Measurements from ENCODE around the gene XYLB.

XYLB gene

GRCh38 chr3:38365469-38366062 lies 19.0 kb downstream of the XYLB start:
- DNase-seq, result no peak

- no peak for DNase-seq
Measured at GRCh38 chr3:38366082-38366481, 19.5 kb downstream of the XYLB start.

- no peak for DNase-seq
Measured at GRCh38 chr3:38367779-38368178, 21.2 kb downstream of the XYLB start.

- DNase-seq, result no peak
Measured at GRCh38 chr3:38368238-38368637, 21.7 kb downstream of the XYLB start.

DNA sequence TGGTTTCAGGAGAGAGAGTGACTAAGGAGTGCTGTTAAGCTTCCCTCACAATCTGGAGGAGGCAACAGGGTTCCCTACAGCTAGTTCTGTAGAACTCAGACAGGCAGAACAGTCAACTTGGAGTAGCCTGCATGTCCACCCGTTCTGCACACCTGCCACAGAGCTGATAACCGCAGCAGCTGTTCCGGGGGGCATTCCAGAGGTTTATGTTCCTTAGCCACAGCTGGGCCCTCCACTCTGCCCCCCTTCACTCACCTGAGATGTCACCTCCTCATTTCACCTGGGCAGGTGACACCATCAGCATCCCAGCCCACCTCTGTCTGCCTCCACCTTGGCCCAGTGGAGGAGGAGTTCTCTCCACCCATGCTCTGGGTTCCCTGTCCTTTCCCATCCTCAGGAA lies 22.6 kb downstream of the XYLB start:
- no peak for DNase-seq

- DNase-seq, result no peak
Measured at GRCh38 chr3:38370149-38370548, 23.6 kb downstream of the XYLB start.

GRCh38 chr3:38370861-38371260 lies 24.3 kb downstream of the XYLB start:
- no peak for DNase-seq

GRCh38 chr3:38371541-38372213 lies 25.1 kb downstream of the XYLB start:
- no peak for DNase-seq

DNA sequence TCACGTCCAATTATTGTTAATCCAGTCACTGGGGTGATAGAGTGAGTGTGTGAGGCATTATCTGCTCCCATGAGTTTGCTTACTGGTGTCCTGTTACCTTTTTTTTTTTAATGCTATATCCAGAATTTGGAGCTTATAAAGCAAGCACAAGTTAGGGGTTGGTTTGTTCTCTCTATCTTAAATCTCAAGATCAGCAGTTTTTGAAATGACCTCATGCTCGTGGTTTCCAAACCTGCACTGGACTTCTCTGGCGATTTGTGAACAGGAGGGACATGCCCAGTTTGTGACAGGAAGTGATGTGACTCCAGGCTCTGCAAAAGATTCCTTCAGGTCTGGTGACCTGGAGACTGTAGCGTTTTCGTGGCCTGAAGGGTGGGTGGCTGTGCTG lies 25.6 kb downstream of the XYLB start:
- no peak for DNase-seq

DNA sequence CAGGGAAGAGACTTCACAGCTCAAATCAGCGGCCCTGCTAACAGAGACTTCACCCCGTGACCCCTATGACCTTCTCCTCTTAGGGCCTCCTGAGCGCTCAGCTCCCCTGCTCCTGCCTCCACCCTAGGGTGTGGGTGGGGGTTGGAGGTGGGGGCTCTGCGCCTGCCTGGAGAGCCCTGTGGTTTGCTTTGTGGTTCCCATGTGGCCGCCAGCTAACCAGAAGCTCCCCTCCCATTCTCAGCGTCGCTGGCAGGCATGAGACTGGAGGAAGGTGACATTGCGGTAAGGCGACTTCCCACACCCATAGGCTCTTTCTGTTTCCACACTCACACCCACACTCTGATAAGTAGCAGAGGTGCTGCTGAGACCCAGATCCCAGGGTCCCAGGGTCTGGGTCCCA lies 27.6 kb downstream of the XYLB start:
- DNase-seq, result peak; percentile 61

GRCh38 chr3:38375072-38375471 lies 28.5 kb downstream of the XYLB start:
- DNase-seq, result no peak

DNA sequence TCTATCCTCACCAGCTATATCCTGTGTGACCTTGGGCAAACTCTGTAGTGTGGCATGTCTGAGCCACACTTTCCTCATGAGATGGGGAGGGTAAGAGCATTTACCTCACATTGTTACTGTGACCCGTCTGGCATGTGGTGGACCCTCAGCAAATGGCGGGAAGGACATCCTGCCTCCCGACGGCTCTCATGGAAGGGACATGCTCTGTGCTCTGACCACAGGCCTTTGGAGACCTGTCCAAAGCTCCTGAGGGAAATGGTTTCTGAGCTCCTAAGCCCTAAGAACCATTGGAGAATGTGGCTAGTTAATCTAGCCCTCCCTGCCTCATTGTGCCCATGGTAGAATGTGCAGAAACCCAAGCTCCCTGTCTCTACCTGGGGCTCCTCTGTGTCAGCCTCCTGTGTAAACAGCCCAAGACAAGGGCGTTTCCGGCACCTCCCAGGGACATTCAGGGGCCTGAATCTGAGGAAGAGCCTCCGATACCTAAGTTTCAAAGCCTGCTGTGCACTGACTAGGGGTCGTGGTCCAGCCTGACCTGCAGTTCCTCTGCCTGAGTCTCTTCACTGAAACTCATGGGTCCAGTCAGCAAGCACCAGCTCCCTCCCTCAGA lies 29.0 kb downstream of the XYLB start:
- DNase-seq, result no peak

- no peak for DNase-seq
Measured at GRCh38 chr3:38376098-38376816, 29.7 kb downstream of the XYLB start.

DNA sequence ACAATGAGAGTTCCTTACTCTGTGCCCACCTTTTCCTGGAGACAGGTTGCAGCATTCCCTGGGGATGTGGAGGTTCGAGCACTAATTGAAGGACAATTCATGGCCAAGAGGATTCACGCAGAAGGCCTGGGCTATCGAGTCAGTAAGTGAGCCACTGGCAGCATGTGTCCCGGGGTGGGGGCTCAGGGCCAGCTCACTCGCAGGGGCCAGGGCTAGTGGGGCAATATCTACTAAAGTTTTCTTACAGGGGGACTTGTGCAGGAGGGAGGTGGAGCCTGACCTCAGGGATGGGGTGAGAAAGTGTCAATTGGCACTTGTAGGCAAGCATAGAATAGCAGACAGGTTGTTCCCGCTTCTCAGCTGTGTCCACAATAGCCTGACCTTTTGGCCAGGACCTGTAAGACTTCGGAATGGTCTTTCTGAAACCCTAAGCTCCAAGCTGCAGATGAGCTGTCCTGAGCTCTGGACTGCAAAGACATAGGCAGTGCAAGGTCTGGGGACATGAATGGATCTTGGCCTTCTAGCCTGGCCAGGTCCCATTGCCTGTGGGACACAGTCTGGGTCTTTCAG lies 32.7 kb downstream of the XYLB start:
- no peak for DNase-seq

- DNase-seq, result no peak
Measured at GRCh38 chr3:38382506-38383080, 36.0 kb downstream of the XYLB start.

- no peak for DNase-seq
Measured at GRCh38 chr3:38383156-38383875, 36.7 kb downstream of the XYLB start.

GRCh38 chr3:38386992-38387750 lies 40.6 kb downstream of the XYLB start:
- no peak for DNase-seq

DNA sequence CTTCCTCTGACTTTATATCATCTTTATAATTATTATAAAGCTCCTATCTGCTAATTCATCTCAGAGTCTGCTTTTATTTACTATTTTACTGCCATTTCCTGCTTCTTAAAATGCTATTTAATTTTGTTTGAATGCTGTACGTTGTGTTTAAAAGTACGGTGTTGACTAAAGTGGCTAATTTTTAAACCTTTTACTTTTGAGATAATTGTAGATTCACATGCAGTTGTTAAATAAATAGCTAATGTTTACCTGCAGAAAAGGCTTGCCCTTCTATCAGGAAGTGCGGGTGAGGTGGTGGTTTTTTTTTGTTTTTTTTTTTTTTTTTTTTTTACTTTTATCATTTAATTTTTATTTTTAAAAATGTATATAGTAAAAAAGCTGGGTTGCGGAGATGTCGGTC lies 41.3 kb downstream of the XYLB start:
- no peak for DNase-seq

- DNase-seq, result no peak
Measured at GRCh38 chr3:38392604-38393163, 46.1 kb downstream of the XYLB start.

DNA sequence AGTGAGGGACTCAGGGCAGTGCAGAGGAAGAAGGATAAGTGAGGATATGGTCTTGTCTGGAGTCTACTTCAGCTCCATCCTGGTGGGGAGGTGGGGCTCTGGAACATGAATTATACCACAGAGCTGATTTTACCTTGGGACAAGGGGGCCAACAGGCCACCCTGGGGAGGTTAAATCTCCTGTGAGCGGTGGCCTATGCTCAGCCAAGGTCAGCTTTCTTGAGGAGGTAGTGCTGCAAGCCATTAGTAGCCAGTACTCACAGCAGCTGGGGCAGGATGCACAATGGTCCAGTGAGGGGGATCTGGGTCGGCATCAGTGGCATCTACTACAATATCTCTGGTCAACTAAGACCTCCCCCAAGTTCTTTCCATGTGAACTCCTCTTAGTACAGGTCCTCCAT lies 49.7 kb downstream of the XYLB start:
- no peak for DNase-seq

- DNase-seq, result no peak
Measured at GRCh38 chr3:38396861-38397260, 50.3 kb downstream of the XYLB start.
